NB4 (cell line): ENCODE measurements around the gene EIF3I.

Experiments used
- DNase-seq: peaks from one replicate; pipeline ENCODE4 v3.0.0; 2010; ENCODE audit warnings: low read depth
- H3K4me3 ChIP-seq: one replicate; pipeline ENCODE4 v1.5.1; 2011; ENCODE audit warnings: mild to moderate bottlenecking, low read depth, low read length, moderate library complexity
- CTCF ChIP-seq: IDR thresholded peaks from one replicate; pipeline ENCODE4 v1.5.1; 2012; ENCODE audit warnings: low read depth, low read length
- MYC ChIP-seq: IDR thresholded peaks from 2 replicates; pipeline ENCODE4 v1.6.1; 2011; ENCODE audit warnings: low read depth, low read length
- POLR2A ChIP-seq: IDR thresholded peaks from 2 replicates; pipeline ENCODE4 v1.6.1; 2011; ENCODE audit warnings: mild to moderate bottlenecking; ENCODE audit not compliant: insufficient read length; ENCODE audit errors: extremely low read depth
- TF ChIP-seq, protein P1 (sequence below): IDR thresholded peaks from 2 replicates; pipeline ENCODE4 v1.6.1; 2011; ENCODE audit warnings: low read depth, low read length

EIF3I gene

GRCh38 chr1:32221980-32222755 lies at the start of gene EIF3I, which contains the start of gene TMEM234:
EIF3I (plus strand) TSS chr1:32222407; CDS start chr1:32222442, 35 bp downstream.
TMEM234 (minus strand) TSS chr1:32222353; CDS start chr1:32222322, 31 bp downstream.
- DNase-seq, result peak; percentile 91
- peak within 1 kb of the TSS; percentile 95 for H3K4me3 ChIP-seq
- TF ChIP-seq, protein P1, sequence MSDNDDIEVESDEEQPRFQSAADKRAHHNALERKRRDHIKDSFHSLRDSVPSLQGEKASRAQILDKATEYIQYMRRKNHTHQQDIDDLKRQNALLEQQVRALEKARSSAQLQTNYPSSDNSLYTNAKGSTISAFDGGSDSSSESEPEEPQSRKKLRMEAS, result peak; percentile 74
- TF ChIP-seq POLR2A, result peak; percentile 77
- TF ChIP-seq CTCF, result no peak
- TF ChIP-seq MYC, result peak; percentile 86

GRCh38 chr1:32172621-32173245 lies 49.5 kb upstream of the EIF3I start:
- TF ChIP-seq MYC, result no peak
- no peak for TF ChIP-seq CTCF
- no peak for TF ChIP-seq POLR2A
- TF ChIP-seq, protein P1, result no peak
- DNase-seq, result no peak
- H3K4me3 ChIP-seq, result no peak overlapping the region

DNA sequence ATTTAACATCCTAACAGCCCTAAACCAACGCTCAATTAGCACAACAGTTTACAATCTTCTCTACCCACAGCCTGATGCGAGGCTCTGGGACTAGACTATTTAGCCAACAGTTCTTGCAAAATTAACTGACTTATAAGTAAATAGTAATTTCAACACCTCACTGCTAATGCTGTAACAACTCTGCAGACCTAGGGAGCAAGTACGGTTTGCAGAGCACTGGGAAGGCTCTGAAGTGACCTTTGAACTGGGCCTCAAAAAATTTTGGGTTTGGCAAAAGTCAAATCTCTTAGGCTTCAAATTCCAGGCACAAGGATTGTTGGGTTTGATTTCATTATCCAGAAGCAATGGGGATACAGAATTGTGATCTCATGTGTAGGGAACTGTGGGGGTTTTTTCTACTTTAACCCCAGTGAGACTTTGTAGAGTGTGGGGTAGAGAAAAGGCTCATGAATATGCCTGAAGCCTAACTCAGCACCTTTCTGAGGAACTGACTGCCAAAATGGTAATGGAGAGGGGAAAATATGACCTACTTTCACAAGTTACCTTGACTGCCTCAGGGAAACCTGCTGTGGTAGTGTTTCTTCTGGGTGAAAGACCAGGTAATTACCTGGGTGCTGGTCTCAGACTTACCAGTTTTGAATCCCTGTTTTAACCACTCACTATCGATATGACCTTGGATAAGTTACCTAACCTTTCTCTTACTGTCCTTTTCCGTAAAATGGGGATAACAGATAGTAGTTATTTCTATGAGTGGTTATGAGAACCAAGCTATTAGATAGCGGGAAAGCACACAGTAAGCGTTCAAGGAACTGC lies 43.6 kb upstream of the EIF3I start:
- peak overlapping the region; percentile 60 for H3K4me3 ChIP-seq
- TF ChIP-seq MYC, result no peak
- TF ChIP-seq, protein P1, result no peak
- TF ChIP-seq POLR2A, result no peak
- no peak for TF ChIP-seq CTCF
- DNase-seq, result peak; percentile 62

DNA sequence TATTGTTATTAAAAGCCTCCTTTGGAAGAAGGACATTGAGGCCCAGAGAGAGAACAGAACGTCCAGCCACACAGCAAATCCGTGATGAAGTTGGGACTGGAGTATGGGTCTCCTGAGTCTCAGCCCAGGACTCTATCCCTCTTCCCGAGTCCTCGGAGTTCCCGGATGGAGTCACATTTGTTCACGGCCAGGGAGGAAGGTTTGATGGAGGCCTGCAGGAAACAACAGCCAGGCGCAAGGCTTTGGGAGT lies 43.1 kb upstream of the EIF3I start:
- TF ChIP-seq CTCF, result no peak
- TF ChIP-seq POLR2A, result no peak
- TF ChIP-seq, protein P1, result no peak
- no peak for TF ChIP-seq MYC
- DNase-seq, result no peak
- peak overlapping the region; percentile 60 for H3K4me3 ChIP-seq

- peak; percentile 95 for DNase-seq
- TF ChIP-seq MYC (peak; percentile 94), POLR2A (peak; percentile 92), CTCF (no peak)
- TF ChIP-seq, protein P1, result peak; percentile 79
- peak within 1 kb of the TSS; percentile 91 for H3K4me3 ChIP-seq
These were observed 42.6 kb upstream of the EIF3I start, which contains the start of gene TXLNA for GRCh38 chr1:32179443-32180185. TXLNA (plus strand) TSS chr1:32179675; CDS start chr1:32180346, 671 bp downstream.
